ENCODE measurements around the gene ST8SIA5. TPM values are rescaled to one million over a fixed set of nuclear protein-coding genes. Genes with fewer than 3 reads are reported as not detected.
A peak's percentile ranks its signal among the peaks of the same experiment; 100 is the strongest.

Gene ST8SIA5
- total RNA-seq, 1 experiment from 2014 or later: not detected

- in situ Hi-C loops (cut with HindIII; ENCODE audit: low pct_unique_long_range_greater_than_20kb, low sequenced_read_pairs): no loop called here
- no peak for DNase-seq (ENCODE audit: low read depth, low spot score)
Measured at GRCh38 chr18:46657115-46657955, 99.5 kb downstream of the ST8SIA5 start, which contains the start of gene LOXHD1. Gene LOXHD1 (minus strand): TSS chr18:46657220. CDS start chr18:46657033, 187 bp downstream.

- DNase-seq (ENCODE audit: low read depth, low spot score): no peak
- in situ Hi-C loops (cut with HindIII; ENCODE audit: low pct_unique_long_range_greater_than_20kb, low sequenced_read_pairs): no loop called here
Measured at GRCh38 chr18:46656326-46657114, 100.3 kb downstream of the ST8SIA5 start.

GRCh38 chr18:46652372-46652771 is 104.5 kb downstream of the ST8SIA5 start:
- DNase-seq (ENCODE audit: low read depth, low spot score): no peak
- in situ Hi-C loops (cut with HindIII; ENCODE audit: low pct_unique_long_range_greater_than_20kb, low sequenced_read_pairs): no loop called here

GRCh38 chr18:46650681-46651080 is 106.2 kb downstream of the ST8SIA5 start:
- in situ Hi-C loops (cut with HindIII; ENCODE audit: low pct_unique_long_range_greater_than_20kb, low sequenced_read_pairs): no loop called here
- DNase-seq (ENCODE audit: low read depth, low spot score): no peak

- in situ Hi-C loops (cut with HindIII; ENCODE audit: low pct_unique_long_range_greater_than_20kb, low sequenced_read_pairs): no loop called here
- DNase-seq (ENCODE audit: low read depth, low spot score): no peak
Measured at GRCh38 chr18:46649071-46649862, 107.6 kb downstream of the ST8SIA5 start.

- no peak for DNase-seq (ENCODE audit: low read depth, low spot score)
- in situ Hi-C loops (cut with HindIII; ENCODE audit: low pct_unique_long_range_greater_than_20kb, low sequenced_read_pairs): no loop called here
Measured at GRCh38 chr18:46646468-46646867, 110.4 kb downstream of the ST8SIA5 start.

- DNase-seq (ENCODE audit: low read depth, low spot score): no peak
Measured at GRCh38 chr18:46642561-46642960, 114.3 kb downstream of the ST8SIA5 start.

GRCh38 chr18:46641917-46642316 is 114.9 kb downstream of the ST8SIA5 start:
- no peak for DNase-seq (ENCODE audit: low read depth, low spot score)
- in situ Hi-C loops (cut with HindIII; ENCODE audit: low pct_unique_long_range_greater_than_20kb, low sequenced_read_pairs): no loop called here

More at GRCh38 chr18:46642561-46642960, 114.3 kb downstream of the ST8SIA5 start:
- in situ Hi-C loops (cut with HindIII; ENCODE audit: low pct_unique_long_range_greater_than_20kb, low sequenced_read_pairs): no loop called here

GRCh38 chr18:46639386-46639785 is 117.5 kb downstream of the ST8SIA5 start:
- no peak for DNase-seq (ENCODE audit: low read depth, low spot score)
- in situ Hi-C loops (cut with HindIII; ENCODE audit: low pct_unique_long_range_greater_than_20kb, low sequenced_read_pairs): no loop called here

GRCh38 chr18:46636040-46636630 is 120.7 kb downstream of the ST8SIA5 start:
- DNase-seq (ENCODE audit: low read depth, low spot score): no peak
- in situ Hi-C loops (cut with HindIII; ENCODE audit: low pct_unique_long_range_greater_than_20kb, low sequenced_read_pairs): no loop called here

- in situ Hi-C loops (cut with HindIII; ENCODE audit: low pct_unique_long_range_greater_than_20kb, low sequenced_read_pairs): no loop called here
- DNase-seq (ENCODE audit: low read depth, low spot score): peak; percentile 26
Measured at GRCh38 chr18:46632401-46633071, 124.3 kb downstream of the ST8SIA5 start.

GRCh38 chr18:46630991-46631390 is 125.9 kb downstream of the ST8SIA5 start:
- DNase-seq (ENCODE audit: low read depth, low spot score): no peak
- in situ Hi-C loops (cut with HindIII; ENCODE audit: low pct_unique_long_range_greater_than_20kb, low sequenced_read_pairs): no loop called here

- DNase-seq (ENCODE audit: low read depth, low spot score): no peak
- in situ Hi-C loops (cut with HindIII; ENCODE audit: low pct_unique_long_range_greater_than_20kb, low sequenced_read_pairs): no loop called here
Measured at GRCh38 chr18:46630160-46630559, 126.7 kb downstream of the ST8SIA5 start.

- in situ Hi-C loops (cut with HindIII; ENCODE audit: low pct_unique_long_range_greater_than_20kb, low sequenced_read_pairs): no loop called here
- DNase-seq (ENCODE audit: low read depth, low spot score): no peak
Measured at GRCh38 chr18:46629361-46629760, 127.5 kb downstream of the ST8SIA5 start.

- in situ Hi-C loops (cut with HindIII; ENCODE audit: low pct_unique_long_range_greater_than_20kb, low sequenced_read_pairs): no loop called here
- DNase-seq (ENCODE audit: low read depth, low spot score): no peak
Measured at GRCh38 chr18:46628206-46628605, 128.6 kb downstream of the ST8SIA5 start.

GRCh38 chr18:46627136-46627535 is 129.7 kb downstream of the ST8SIA5 start:
- DNase-seq (ENCODE audit: low read depth, low spot score): no peak
- in situ Hi-C loops (cut with HindIII; ENCODE audit: low pct_unique_long_range_greater_than_20kb, low sequenced_read_pairs): no loop called here

- DNase-seq (ENCODE audit: low read depth, low spot score): no peak
- in situ Hi-C loops (cut with HindIII; ENCODE audit: low pct_unique_long_range_greater_than_20kb, low sequenced_read_pairs): no loop called here
Measured at GRCh38 chr18:46625069-46625468, 131.8 kb downstream of the ST8SIA5 start.
